ENCODE measurements around the gene TMEM219.

GRCh38 chr16:29974291-29975133 is 12.6 kb downstream of the TMEM219 start:
- TF ChIP-seq SUZ12 (IDR thresholded peaks at IDR 0.05; ENCODE audit: extremely low read depth, insufficient read depth, insufficient read length) (no peak), YY1 (IDR thresholded peaks at IDR 0.05; ENCODE audit: insufficient read depth, insufficient read length) (no peak), ZNF274 (IDR thresholded peaks at IDR 0.05; ENCODE audit: low read depth, low read length) (no peak)

All from NT2/D1 (cell line).